ENCODE results near the gene EPM2AIP1. TPM values are rescaled to one million over a fixed set of nuclear protein-coding genes. Genes with fewer than 3 reads are reported as not detected.
"Not testable (repeated sequence)": the region's sequence is repeated elsewhere in the genome, so short reads cannot be mapped to it uniquely, and the experiment has no call there.

EPM2AIP1 gene
- total RNA-seq, 2 experiments from 2014 or later: 21.6 to 28.1 TPM

DNA sequence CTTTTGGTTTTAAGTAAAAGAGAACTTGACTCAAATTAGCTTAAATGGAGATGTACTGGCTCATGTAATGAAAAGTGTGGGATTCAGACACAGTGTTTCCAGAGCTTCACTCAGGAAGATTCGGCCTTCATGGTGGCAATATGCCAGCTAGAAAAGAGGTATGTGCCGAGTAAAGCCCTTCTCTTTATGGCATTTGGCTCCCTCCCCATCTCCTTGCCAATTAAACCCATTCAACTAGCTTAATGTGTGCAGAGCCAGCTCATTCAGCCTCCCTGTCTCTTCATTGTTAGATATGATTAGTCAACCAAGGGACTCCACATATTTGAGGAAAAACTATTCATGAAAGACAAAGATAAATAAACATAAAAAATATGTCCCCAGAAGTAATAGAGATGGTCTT lies 33.1 kb downstream of the EPM2AIP1 start:
- no peaks in the 10 kb centered on the region for H3K27me3 Mint-ChIP-seq
- POLR2A ChIA-PET: interaction anchor here (0.7 to 2.3 kb wide), 3 partner anchors 15 to 20 kb away, joined by 3 to 9 read pairs (median 3); partner anchors contain the start of gene TRANK1

DNA sequence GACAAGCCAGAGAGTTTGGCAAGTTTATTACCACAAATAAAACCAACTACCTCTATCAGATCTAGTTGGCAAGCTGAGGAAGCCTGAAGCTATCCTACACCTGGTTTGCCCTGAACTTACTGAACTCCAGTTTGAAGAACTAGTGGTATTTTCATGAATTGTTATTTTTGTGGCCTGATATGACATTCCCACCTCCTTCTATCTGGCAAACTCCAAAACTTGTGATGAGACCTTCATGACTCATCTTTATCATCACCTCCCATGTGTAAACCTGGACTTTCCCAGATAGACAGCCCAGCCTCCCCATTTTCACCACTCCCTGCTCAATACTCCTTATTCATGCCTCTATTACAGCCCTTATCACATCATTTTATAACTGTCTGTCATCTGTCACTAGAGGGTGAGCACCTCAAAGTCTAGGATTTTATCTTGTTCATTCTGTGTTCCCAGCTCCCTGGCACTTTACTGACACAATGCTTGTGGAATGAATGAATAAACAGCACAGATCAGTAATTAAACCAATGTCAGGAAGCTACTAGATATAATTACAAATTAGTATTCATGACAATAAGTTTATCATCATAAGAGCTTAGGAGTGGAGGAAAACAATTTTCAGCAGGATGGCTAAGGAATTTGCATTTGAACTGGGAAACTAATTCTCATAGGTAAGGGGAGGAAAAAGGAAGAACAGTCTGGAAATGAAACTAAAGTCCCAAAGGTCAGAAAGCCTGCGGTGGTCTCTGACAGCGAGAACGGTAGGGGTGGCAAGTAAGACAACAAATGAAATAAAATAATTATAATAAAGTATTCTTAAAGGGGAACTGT lies 34.9 kb downstream of the EPM2AIP1 start:
- Mint-ChIP-seq H3K4me3 (no peak overlapping the region), H3K36me3 (ENCODE audit: low read depth) (no peaks in the 10 kb centered on the region), H3K27me3 (no peaks in the 10 kb centered on the region), H3K4me1 (peaks cover 7% of the 10 kb centered on the region), H3K27ac (no peak overlapping the region), H3K9me3 (no peaks in the 10 kb centered on the region)
- POLR2A ChIA-PET: interaction anchor here (0.7 to 2.6 kb wide), 7 partner anchors 13 to 81 kb away, joined by 3 to 10 read pairs (median 5); partner anchors contain the start of genes EPM2AIP1, MLH1 and TRANK1
- no peak for DNase-seq
- CTCF ChIA-PET: interaction anchor here (0.7 to 4.5 kb wide), 45 partner anchors 8 to 292 kb away, joined by 3 to 37 read pairs (median 7); partner anchors contain the start of genes EPM2AIP1, MLH1 and TRANK1

More for the DNA sequence above, 33.1 kb downstream of the EPM2AIP1 start:
- CTCF ChIA-PET: interaction anchor here (0.7 to 4.5 kb wide), 15 partner anchors 7 to 390 kb away, joined by 3 to 37 read pairs (median 9); no protein-coding TSS in a partner anchor
- H3K4me3 Mint-ChIP-seq: no peak overlapping the region
- no peaks in the 10 kb centered on the region for H3K36me3 Mint-ChIP-seq (ENCODE audit: low read depth)
- no peaks in the 10 kb centered on the region for H3K9me3 Mint-ChIP-seq
- H3K27ac Mint-ChIP-seq: no peak overlapping the region
- DNase-seq: no peak
- peaks cover 7% of the 10 kb centered on the region for H3K4me1 Mint-ChIP-seq

DNA sequence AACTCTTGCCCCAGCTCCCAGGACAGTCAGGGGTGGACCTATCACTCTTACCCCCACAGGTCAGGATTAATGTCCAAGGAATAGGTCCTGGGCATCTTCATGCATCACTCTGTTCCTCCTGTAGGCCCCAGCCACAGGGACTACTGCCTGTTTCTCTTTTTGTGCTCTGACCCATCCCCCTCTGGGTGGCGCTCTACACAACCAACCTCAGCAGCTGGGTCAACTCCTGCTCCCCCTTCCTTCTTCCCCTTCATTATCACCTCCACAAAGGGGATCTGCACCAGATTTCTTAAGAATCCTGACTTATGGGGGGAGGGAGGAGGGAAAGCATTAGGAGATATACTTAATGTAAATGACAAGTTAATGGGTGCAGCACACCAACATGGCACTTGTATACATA lies 35.9 kb downstream of the EPM2AIP1 start:
- peaks cover 4% of the 10 kb centered on the region for H3K27me3 Mint-ChIP-seq
- no peaks in the 10 kb centered on the region for H3K9me3 Mint-ChIP-seq
- H3K4me1 Mint-ChIP-seq: peaks cover 7% of the 10 kb centered on the region
- H3K36me3 Mint-ChIP-seq (ENCODE audit: low read depth): no peaks in the 10 kb centered on the region
- CTCF ChIA-PET: interaction anchor here (1.1 to 4.5 kb wide), 10 partner anchors 10 to 224 kb away, joined by 4 to 37 read pairs (median 13); partner anchors contain the start of gene TRANK1
- POLR2A ChIA-PET: interaction anchor here (0.7 to 2.6 kb wide), 4 partner anchors 35 to 80 kb away, joined by 3 to 10 read pairs (median 4); partner anchors contain the start of genes EPM2AIP1 and MLH1
- H3K4me3 Mint-ChIP-seq: no peak overlapping the region
- no peak for DNase-seq
- no peak overlapping the region for H3K27ac Mint-ChIP-seq

DNA sequence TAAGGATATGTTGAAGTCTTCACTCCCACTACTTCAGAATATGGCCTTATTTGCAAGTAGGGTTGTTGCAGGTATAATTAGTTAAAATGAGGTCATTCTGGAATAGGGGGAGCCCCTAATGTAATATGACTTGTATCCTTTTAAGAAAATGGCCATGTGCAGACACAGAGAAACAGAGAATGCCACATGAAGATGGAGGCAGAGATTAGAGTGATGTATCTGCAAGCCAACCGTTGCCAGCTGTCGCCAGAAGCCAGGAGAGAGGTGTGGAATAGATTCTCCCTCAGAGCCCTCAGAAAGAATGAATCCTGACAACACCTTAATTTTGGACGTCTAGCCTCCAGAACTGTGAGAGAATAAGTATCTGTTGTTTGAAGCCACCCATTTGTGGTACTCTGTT lies 36.8 kb downstream of the EPM2AIP1 start:
- Mint-ChIP-seq H3K4me3 (no peak overlapping the region), H3K4me1 (peaks cover 7% of the 10 kb centered on the region), H3K27me3 (peaks cover 4% of the 10 kb centered on the region), H3K36me3 (ENCODE audit: low read depth) (no peaks in the 10 kb centered on the region), H3K27ac (no peak overlapping the region), H3K9me3 (no peaks in the 10 kb centered on the region)
- POLR2A ChIA-PET: interaction anchor here (2.1 kb wide), 1 partner anchor 12 kb away, joined by 8 read pairs; the partner anchor contains the start of gene TRANK1
- no peak for DNase-seq
- CTCF ChIA-PET: interaction anchor here (1.1 to 4.5 kb wide), 4 partner anchors 50 to 223 kb away, joined by 4 to 37 read pairs (median 28); no protein-coding TSS in a partner anchor

DNA sequence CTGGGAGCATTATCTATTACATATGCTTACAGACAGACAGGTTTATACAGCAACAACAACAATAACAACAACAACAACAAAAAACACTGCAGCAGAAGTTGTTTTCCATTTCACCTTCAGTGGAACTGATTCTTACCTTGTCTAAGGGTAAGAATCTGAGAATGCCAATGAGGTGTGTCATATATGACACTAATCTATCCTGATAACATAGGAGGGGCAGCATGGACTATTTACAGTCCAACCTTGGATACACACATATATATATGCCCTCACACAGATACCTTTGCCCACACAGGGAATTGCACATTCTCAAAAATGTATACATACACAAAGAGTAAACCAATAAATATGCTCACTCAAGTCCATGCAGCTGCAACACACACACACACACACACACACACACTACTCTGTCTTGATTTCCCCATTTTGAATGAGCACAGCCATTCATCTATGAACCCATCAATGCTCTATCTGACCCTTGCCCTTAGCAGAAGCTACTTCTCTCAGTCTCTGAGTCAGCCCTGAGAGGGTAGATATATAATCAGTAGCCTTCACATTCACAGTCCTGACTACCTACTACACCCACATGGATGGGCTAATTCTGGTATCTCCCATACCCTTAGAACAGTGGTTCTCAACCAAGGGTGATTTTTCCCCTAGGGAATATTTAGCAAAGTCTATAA lies 38.3 kb downstream of the EPM2AIP1 start:
- no peaks in the 10 kb centered on the region for H3K9me3 Mint-ChIP-seq
- CTCF ChIA-PET: no interaction called here

DNA sequence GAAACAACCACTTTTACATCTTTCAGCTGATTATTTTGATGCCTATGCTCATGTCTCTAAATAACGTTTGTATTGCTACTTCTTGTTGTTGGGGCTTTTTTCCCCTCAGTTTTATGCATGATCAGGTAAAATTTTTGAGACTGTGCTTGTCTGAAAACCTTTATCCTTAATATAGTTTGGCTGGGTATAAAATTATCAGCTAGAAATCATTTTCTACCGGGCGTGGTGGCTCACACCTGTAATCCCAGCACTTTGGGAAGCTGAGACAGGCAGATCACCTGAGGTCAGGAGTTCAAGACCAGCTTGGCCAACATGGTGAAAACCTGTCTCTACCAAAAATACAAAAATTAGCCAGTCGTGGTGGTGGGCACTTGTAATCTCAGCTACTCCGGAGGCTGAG lies 45.1 kb downstream of the EPM2AIP1 start:
- POLR2A ChIA-PET, H3K27ac Mint-ChIP-seq, H3K4me1 Mint-ChIP-seq, DNase-seq, H3K4me3 Mint-ChIP-seq: not testable (repeated sequence)
- Mint-ChIP-seq H3K27me3 (peaks cover 12% of the 10 kb centered on the region), H3K36me3 (ENCODE audit: low read depth) (peaks cover 18% of the 10 kb centered on the region), H3K9me3 (peaks cover 21% of the 10 kb centered on the region)
- CTCF ChIA-PET: interaction anchor here (1.4 to 2.0 kb wide), 2 partner anchors 11 to 43 kb away, joined by 3 to 9 read pairs; no protein-coding TSS in a partner anchor

More for the DNA sequence above, 38.3 kb downstream of the EPM2AIP1 start:
- DNase-seq: no peak
- H3K4me1 Mint-ChIP-seq: peaks cover 7% of the 10 kb centered on the region
- H3K27ac Mint-ChIP-seq: no peak overlapping the region
- no peaks in the 10 kb centered on the region for H3K36me3 Mint-ChIP-seq (ENCODE audit: low read depth)
- peaks cover 4% of the 10 kb centered on the region for H3K27me3 Mint-ChIP-seq
- H3K4me3 Mint-ChIP-seq: no peak overlapping the region
- POLR2A ChIA-PET: interaction anchor here (2.0 to 2.1 kb wide), 2 partner anchors 11 to 78 kb away, joined by 5 to 8 read pairs; partner anchors contain the start of gene TRANK1

DNA sequence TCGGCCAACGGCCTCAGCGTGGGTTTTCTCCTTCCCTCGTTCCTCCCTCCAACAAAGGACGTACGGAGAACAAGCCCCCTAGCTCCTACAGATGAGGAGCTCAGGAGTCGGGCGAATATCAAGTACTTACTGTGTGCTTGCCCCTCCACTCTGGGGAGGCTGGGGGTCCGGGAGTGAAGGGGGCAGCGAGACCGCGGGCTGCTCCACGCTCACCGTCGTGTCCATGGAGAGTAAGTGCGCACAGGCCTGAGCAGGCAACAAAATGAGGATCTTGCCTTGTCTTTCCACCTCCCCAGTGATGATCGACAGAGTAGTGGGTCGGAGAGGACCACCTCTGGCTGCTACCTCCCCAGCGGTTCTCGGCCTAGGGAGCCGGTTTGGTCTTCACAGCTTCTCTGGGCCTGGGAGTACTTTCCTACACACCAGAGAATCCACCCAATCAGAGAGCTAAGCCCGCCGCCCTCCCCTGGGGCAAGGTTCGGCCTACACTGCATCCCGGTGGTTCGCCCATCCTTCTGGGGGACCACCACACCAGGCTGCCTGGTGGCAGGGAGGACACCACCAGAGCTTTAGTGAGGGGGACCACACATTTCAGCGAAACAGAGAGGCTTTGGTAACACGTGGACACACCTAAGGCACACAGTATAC lies 47.5 kb downstream of the EPM2AIP1 start:
- CTCF ChIA-PET: interaction anchor here (0.8 to 2.2 kb wide), 4 partner anchors 13 to 31 kb away, joined by 4 to 15 read pairs (median 6); no protein-coding TSS in a partner anchor
- no peak for DNase-seq
- Mint-ChIP-seq H3K4me3 (peak overlapping the region; percentile 75), H3K4me1 (peaks cover 9% of the 10 kb centered on the region), H3K27ac (no peak overlapping the region), H3K27me3 (peaks cover 8% of the 10 kb centered on the region), H3K36me3 (ENCODE audit: low read depth) (peaks cover 18% of the 10 kb centered on the region), H3K9me3 (peaks cover 21% of the 10 kb centered on the region)
- POLR2A ChIA-PET: interaction anchor here (1.0 to 2.9 kb wide), 6 partner anchors 10 to 47 kb away, joined by 5 to 13 read pairs (median 8); partner anchors contain the start of genes EPM2AIP1 and MLH1

DNA sequence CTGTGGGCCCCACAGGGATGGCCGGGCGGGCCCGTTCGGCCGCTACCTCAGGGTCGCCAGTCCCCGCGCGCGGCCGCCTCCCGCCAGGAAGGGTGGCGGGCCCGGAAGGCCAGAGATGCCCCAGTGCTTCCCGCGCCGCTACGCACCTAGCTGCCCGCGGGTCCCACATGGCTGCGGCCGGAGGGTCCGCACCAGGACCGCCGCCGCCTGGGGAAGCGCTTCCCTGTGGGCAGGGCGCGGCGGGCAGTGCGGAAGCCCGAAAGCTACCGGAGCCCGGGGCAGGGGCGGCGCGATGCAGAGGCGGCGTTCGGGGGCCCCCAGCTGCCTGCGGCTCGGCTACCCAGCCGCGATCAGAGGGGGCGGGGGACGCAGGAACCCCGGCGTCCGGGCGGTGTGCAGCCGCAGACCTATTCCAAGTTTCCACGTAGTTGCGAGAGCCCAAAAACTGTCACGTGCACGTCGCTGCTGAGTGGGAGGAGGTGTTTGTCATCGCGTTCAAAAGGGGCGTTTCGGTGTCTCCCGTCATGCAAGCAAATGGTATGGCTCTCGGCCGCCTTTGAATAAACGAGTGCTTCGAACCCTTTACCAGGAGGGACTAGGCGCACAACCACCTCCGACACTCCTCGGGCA lies 48.2 kb downstream of the EPM2AIP1 start, which contains the start of gene TRANK1:
Gene TRANK1 (minus strand): TSS at position 414 of the 630 bp plus-strand sequence. CDS start 245 bp downstream, at position 169.
- peaks cover 18% of the 10 kb centered on the region for H3K36me3 Mint-ChIP-seq (ENCODE audit: low read depth)
- peak within 1 kb of the TSS; percentile 75 for H3K4me3 Mint-ChIP-seq
- peaks cover 21% of the 10 kb centered on the region for H3K9me3 Mint-ChIP-seq
- peak; percentile 77 for DNase-seq
- H3K27ac Mint-ChIP-seq: no peak within 1 kb of the TSS
- peaks cover 8% of the 10 kb centered on the region for H3K27me3 Mint-ChIP-seq
- POLR2A ChIA-PET: interaction anchor here (1.0 to 2.9 kb wide), 12 partner anchors 9 to 127 kb away, joined by 3 to 13 read pairs (median 6); partner anchors contain the start of genes EPM2AIP1 and MLH1
- CTCF ChIA-PET: interaction anchor here (1.1 to 2.2 kb wide), 5 partner anchors 13 to 77 kb away, joined by 3 to 15 read pairs (median 4); no protein-coding TSS in a partner anchor
- peaks cover 9% of the 10 kb centered on the region for H3K4me1 Mint-ChIP-seq

DNA sequence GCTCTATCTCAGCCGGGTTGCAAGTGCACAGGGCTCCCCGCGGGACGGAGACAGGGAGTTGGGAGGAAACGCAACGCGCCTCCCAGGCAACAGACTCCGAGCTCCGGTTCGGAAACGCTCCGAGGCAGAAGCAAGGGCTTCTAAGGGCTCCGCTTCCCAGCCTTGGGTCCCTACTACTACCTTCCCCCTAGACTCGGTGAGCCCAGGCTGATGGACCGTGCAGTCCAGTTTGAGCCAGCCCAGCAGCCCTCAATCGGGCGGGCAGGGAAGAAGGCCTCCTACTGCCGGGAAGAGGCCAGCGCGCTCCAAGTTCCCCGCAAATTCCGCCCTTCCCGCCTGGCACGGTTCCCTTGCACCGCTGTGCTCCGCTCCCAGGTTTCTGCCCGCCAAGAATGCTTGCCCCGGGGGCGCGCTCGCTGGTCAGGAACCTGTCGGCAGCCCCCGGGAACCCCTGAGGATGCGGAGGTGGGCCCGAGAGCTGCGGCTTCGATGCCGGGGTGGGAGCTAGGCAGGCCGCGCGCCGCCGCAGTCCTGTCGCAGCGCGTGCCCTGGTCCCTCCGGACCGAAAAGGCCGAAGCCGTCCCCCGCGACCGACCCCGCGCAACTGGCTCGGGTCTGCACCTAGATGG lies 48.8 kb downstream of the EPM2AIP1 start:
- Mint-ChIP-seq H3K4me1 (peaks cover 9% of the 10 kb centered on the region), H3K27ac (no peak overlapping the region), H3K27me3 (peaks cover 4% of the 10 kb centered on the region), H3K36me3 (ENCODE audit: low read depth) (peaks cover 16% of the 10 kb centered on the region), H3K9me3 (peaks cover 17% of the 10 kb centered on the region), H3K4me3 (peak overlapping the region; percentile 74)
- peak; percentile 30 for DNase-seq
- CTCF ChIA-PET: interaction anchor here (0.5 to 2.2 kb wide), 7 partner anchors 12 to 76 kb away, joined by 3 to 15 read pairs (median 3); no protein-coding TSS in a partner anchor
- POLR2A ChIA-PET: interaction anchor here (0.7 to 2.9 kb wide), 14 partner anchors 9 to 127 kb away, joined by 3 to 13 read pairs (median 5); partner anchors contain the start of genes EPM2AIP1 and MLH1

DNA sequence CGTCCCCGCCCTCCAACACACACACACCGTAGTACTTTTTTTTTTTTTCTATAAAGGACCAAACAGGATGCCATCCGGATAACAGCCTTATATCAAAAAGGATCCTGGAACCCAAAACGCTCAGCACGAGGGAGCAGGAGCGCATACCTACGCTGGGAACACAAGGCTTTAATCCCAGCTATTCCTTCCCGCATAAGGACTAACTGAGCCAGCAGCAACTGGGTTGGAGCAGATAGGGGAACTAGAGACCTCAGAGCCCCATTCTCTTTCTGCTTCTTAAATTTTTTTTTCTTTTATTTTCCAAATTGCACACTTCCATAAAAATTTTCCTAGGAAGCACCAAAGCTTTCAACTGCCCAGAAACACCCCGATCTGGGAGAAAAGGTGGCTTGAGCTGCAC lies 49.3 kb downstream of the EPM2AIP1 start:
- POLR2A ChIA-PET: interaction anchor here (0.7 to 2.9 kb wide), 10 partner anchors 9 to 126 kb away, joined by 3 to 13 read pairs (median 6); partner anchors contain the start of genes EPM2AIP1 and MLH1
- Mint-ChIP-seq H3K36me3 (ENCODE audit: low read depth) (peaks cover 12% of the 10 kb centered on the region), H3K27me3 (peaks cover 2% of the 10 kb centered on the region), H3K9me3 (peaks cover 13% of the 10 kb centered on the region), H3K4me1 (peaks cover 9% of the 10 kb centered on the region), H3K4me3 (peak overlapping the region; percentile 74), H3K27ac (no peak overlapping the region)
- DNase-seq: no peak
- CTCF ChIA-PET: interaction anchor here (0.5 to 2.2 kb wide), 6 partner anchors 15 to 75 kb away, joined by 3 to 15 read pairs (median 3); no protein-coding TSS in a partner anchor

Data from activated CD4-positive, alpha-beta memory T cell treated with anti-CD3 and anti-CD28 coated beads, Interleukin-2, amount 10 ng/mL, durations not matched to agents 7 days and 5 days (primary cell).